T-helper 1 cell treated with Interleukin-12 subunit alpha and Interleukin-12 subunit beta and Interleukin-4 antibody, amounts not matched to agents 30 μg/mL and 1 μg/mL, for 36 hours (primary cell): ENCODE measurements around the gene RNMT.

Experiments used
- H3K27ac Mint-ChIP-seq: one replicate; pipeline ENCODE4 v1.8.0; 2021; ENCODE audit warnings: mild to moderate bottlenecking, mixed read lengths
- H3K27me3 Mint-ChIP-seq: one replicate; pipeline ENCODE4 v1.8.0; 2021; ENCODE audit warnings: low read depth, mixed read lengths
- H3K36me3 Mint-ChIP-seq: one replicate; pipeline ENCODE4 v1.8.0; 2021; ENCODE audit warnings: low read depth, mixed read lengths
- H3K4me1 Mint-ChIP-seq: one replicate; pipeline ENCODE4 v1.8.0; 2021; ENCODE audit warnings: low read depth, mixed read lengths
- H3K4me3 Mint-ChIP-seq: one replicate; pipeline ENCODE4 v1.8.0; 2021; ENCODE audit warnings: mild to moderate bottlenecking, moderate library complexity, mixed read lengths
- H3K9me3 Mint-ChIP-seq: one replicate; pipeline ENCODE4 v1.8.0; 2021; ENCODE audit warnings: mixed read lengths

The RNMT gene

GRCh38 chr18:13762690-13763439, 36.4 kb downstream of the RNMT start:
- Mint-ChIP-seq H3K9me3 (peaks cover 12% of the 10 kb centered on the region), H3K36me3 (peaks cover 27% of the 10 kb centered on the region), H3K4me1 (no peaks in the 10 kb centered on the region), H3K27me3 (no peaks in the 10 kb centered on the region), H3K4me3 (no peak overlapping the region), H3K27ac (no peak overlapping the region)

- H3K27me3 Mint-ChIP-seq = peaks cover 14% of the 10 kb centered on the region
- no peak overlapping the region for H3K4me3 Mint-ChIP-seq
- H3K27ac Mint-ChIP-seq = no peak overlapping the region
- H3K4me1 Mint-ChIP-seq = no peaks in the 10 kb centered on the region
- H3K9me3 Mint-ChIP-seq = no peaks in the 10 kb centered on the region
- no peaks in the 10 kb centered on the region for H3K36me3 Mint-ChIP-seq
These were observed 48.6 kb downstream of the RNMT start for GRCh38 chr18:13775058-13775457.

GRCh38 chr18:13791181-13791580, 64.7 kb downstream of the RNMT start:
- H3K4me3 Mint-ChIP-seq = no peak overlapping the region
- peaks cover 21% of the 10 kb centered on the region for H3K27me3 Mint-ChIP-seq
- no peaks in the 10 kb centered on the region for H3K36me3 Mint-ChIP-seq
- no peaks in the 10 kb centered on the region for H3K9me3 Mint-ChIP-seq
- no peak overlapping the region for H3K27ac Mint-ChIP-seq
- no peaks in the 10 kb centered on the region for H3K4me1 Mint-ChIP-seq

- Mint-ChIP-seq H3K4me1 (no peaks in the 10 kb centered on the region), H3K27me3 (peaks cover 29% of the 10 kb centered on the region), H3K27ac (no peak overlapping the region), H3K36me3 (no peaks in the 10 kb centered on the region), H3K9me3 (no peaks in the 10 kb centered on the region), H3K4me3 (no peak overlapping the region)
These were observed 67.3 kb downstream of the RNMT start for GRCh38 chr18:13793819-13794218.

- Mint-ChIP-seq H3K27ac (no peak overlapping the region), H3K27me3 (peaks cover 34% of the 10 kb centered on the region), H3K9me3 (no peaks in the 10 kb centered on the region), H3K4me1 (peaks cover 3% of the 10 kb centered on the region), H3K36me3 (no peaks in the 10 kb centered on the region), H3K4me3 (no peak overlapping the region)
These were observed 70.0 kb downstream of the RNMT start for GRCh38 chr18:13796515-13796914.

- no peaks in the 10 kb centered on the region for H3K9me3 Mint-ChIP-seq
- H3K27ac Mint-ChIP-seq = no peak overlapping the region
- H3K36me3 Mint-ChIP-seq = no peaks in the 10 kb centered on the region
- peaks cover 3% of the 10 kb centered on the region for H3K4me1 Mint-ChIP-seq
- no peak overlapping the region for H3K4me3 Mint-ChIP-seq
- peaks cover 36% of the 10 kb centered on the region for H3K27me3 Mint-ChIP-seq
These were observed 70.7 kb downstream of the RNMT start for GRCh38 chr18:13797157-13797611.

- peaks cover 47% of the 10 kb centered on the region for H3K27me3 Mint-ChIP-seq
- no peaks in the 10 kb centered on the region for H3K36me3 Mint-ChIP-seq
- H3K4me1 Mint-ChIP-seq = peaks cover 3% of the 10 kb centered on the region
- no peak overlapping the region for H3K27ac Mint-ChIP-seq
- H3K9me3 Mint-ChIP-seq = no peaks in the 10 kb centered on the region
- no peak overlapping the region for H3K4me3 Mint-ChIP-seq
These were observed 72.9 kb downstream of the RNMT start for GRCh38 chr18:13799396-13799795.

- Mint-ChIP-seq H3K9me3 (no peaks in the 10 kb centered on the region), H3K27me3 (peaks cover 57% of the 10 kb centered on the region)
These were observed 74.2 kb downstream of the RNMT start for GRCh38 chr18:13800505-13801259.

GRCh38 chr18:13801260-13801601, 74.8 kb downstream of the RNMT start:
- peaks cover 3% of the 10 kb centered on the region for H3K4me1 Mint-ChIP-seq
- H3K4me3 Mint-ChIP-seq = peak overlapping the region; percentile 13
- H3K36me3 Mint-ChIP-seq = no peaks in the 10 kb centered on the region
- H3K9me3 Mint-ChIP-seq = no peaks in the 10 kb centered on the region
- H3K27me3 Mint-ChIP-seq = peaks cover 61% of the 10 kb centered on the region
- no peak overlapping the region for H3K27ac Mint-ChIP-seq

More at GRCh38 chr18:13800505-13801259, 74.2 kb downstream of the RNMT start:
- peak overlapping the region; percentile 13 for H3K4me3 Mint-ChIP-seq
- H3K36me3 Mint-ChIP-seq = no peaks in the 10 kb centered on the region
- H3K4me1 Mint-ChIP-seq = peaks cover 3% of the 10 kb centered on the region
- no peak overlapping the region for H3K27ac Mint-ChIP-seq

GRCh38 chr18:13804305-13804704, 77.8 kb downstream of the RNMT start:
- Mint-ChIP-seq H3K27me3 (peaks cover 50% of the 10 kb centered on the region), H3K4me1 (peaks cover 3% of the 10 kb centered on the region), H3K9me3 (no peaks in the 10 kb centered on the region), H3K4me3 (no peak overlapping the region), H3K27ac (no peak overlapping the region), H3K36me3 (no peaks in the 10 kb centered on the region)

GRCh38 chr18:13808294-13809042, 82.0 kb downstream of the RNMT start:
- H3K27me3 Mint-ChIP-seq = peaks cover 32% of the 10 kb centered on the region
- H3K36me3 Mint-ChIP-seq = no peaks in the 10 kb centered on the region
- H3K4me1 Mint-ChIP-seq = no peaks in the 10 kb centered on the region
- no peaks in the 10 kb centered on the region for H3K9me3 Mint-ChIP-seq
- H3K27ac Mint-ChIP-seq = no peak overlapping the region
- no peak overlapping the region for H3K4me3 Mint-ChIP-seq

- no peak overlapping the region for H3K27ac Mint-ChIP-seq
- no peaks in the 10 kb centered on the region for H3K9me3 Mint-ChIP-seq
These were observed 82.6 kb downstream of the RNMT start for GRCh38 chr18:13809043-13809430.

GRCh38 chr18:13809531-13810255, 83.2 kb downstream of the RNMT start:
- Mint-ChIP-seq H3K4me3 (no peak overlapping the region), H3K4me1 (no peaks in the 10 kb centered on the region), H3K27ac (no peak overlapping the region), H3K27me3 (peaks cover 27% of the 10 kb centered on the region), H3K9me3 (no peaks in the 10 kb centered on the region), H3K36me3 (no peaks in the 10 kb centered on the region)

More at GRCh38 chr18:13809043-13809430, 82.6 kb downstream of the RNMT start:
- H3K4me1 Mint-ChIP-seq = no peaks in the 10 kb centered on the region
- H3K36me3 Mint-ChIP-seq = no peaks in the 10 kb centered on the region
- peaks cover 31% of the 10 kb centered on the region for H3K27me3 Mint-ChIP-seq
- no peak overlapping the region for H3K4me3 Mint-ChIP-seq

GRCh38 chr18:13810950-13811485, 84.5 kb downstream of the RNMT start:
- Mint-ChIP-seq H3K36me3 (no peaks in the 10 kb centered on the region), H3K9me3 (no peaks in the 10 kb centered on the region), H3K4me1 (no peaks in the 10 kb centered on the region), H3K27me3 (peaks cover 17% of the 10 kb centered on the region), H3K4me3 (no peak overlapping the region), H3K27ac (no peak overlapping the region)
